22Rv1 (cell line): ENCODE results near the gene HPS5.
A peak's percentile ranks its signal among the peaks of the same experiment; 100 is the strongest.
"Not testable (repeated sequence)": the region's sequence is repeated elsewhere in the genome, so short reads cannot be mapped to it uniquely, and the experiment has no call there.

ENCODE experiments used
- H3K27ac ChIP-seq: fragments of 450-650 bp; 2 replicates; pipeline ENCODE4 v1.5.1; 2017
- ZFX ChIP-seq: fragments of 450-650 bp; IDR thresholded peaks from 2 replicates; pipeline ENCODE4 v1.6.1; 2017; ENCODE audit warnings: antibody characterized with exemption, borderline replicate concordance
- TF ChIP-seq, protein P1 (sequence below): fragments of 450-650 bp; IDR thresholded peaks from 2 replicates; pipeline ENCODE4 v1.5.1; 2017; ENCODE audit warnings: mild to moderate bottlenecking

The HPS5 gene

GRCh38 chr11:18332302-18332701 is 10.4 kb upstream of the HPS5 start:
- no peak for TF ChIP-seq ZFX
- TF ChIP-seq, protein P1, sequence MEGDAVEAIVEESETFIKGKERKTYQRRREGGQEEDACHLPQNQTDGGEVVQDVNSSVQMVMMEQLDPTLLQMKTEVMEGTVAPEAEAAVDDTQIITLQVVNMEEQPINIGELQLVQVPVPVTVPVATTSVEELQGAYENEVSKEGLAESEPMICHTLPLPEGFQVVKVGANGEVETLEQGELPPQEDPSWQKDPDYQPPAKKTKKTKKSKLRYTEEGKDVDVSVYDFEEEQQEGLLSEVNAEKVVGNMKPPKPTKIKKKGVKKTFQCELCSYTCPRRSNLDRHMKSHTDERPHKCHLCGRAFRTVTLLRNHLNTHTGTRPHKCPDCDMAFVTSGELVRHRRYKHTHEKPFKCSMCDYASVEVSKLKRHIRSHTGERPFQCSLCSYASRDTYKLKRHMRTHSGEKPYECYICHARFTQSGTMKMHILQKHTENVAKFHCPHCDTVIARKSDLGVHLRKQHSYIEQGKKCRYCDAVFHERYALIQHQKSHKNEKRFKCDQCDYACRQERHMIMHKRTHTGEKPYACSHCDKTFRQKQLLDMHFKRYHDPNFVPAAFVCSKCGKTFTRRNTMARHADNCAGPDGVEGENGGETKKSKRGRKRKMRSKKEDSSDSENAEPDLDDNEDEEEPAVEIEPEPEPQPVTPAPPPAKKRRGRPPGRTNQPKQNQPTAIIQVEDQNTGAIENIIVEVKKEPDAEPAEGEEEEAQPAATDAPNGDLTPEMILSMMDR = no peak
- H3K27ac ChIP-seq = no peak overlapping the region

GRCh38 chr11:18330921-18331320 is 9.0 kb upstream of the HPS5 start:
- no peak for TF ChIP-seq ZFX
- TF ChIP-seq, protein P1 = no peak
- no peak overlapping the region for H3K27ac ChIP-seq

DNA sequence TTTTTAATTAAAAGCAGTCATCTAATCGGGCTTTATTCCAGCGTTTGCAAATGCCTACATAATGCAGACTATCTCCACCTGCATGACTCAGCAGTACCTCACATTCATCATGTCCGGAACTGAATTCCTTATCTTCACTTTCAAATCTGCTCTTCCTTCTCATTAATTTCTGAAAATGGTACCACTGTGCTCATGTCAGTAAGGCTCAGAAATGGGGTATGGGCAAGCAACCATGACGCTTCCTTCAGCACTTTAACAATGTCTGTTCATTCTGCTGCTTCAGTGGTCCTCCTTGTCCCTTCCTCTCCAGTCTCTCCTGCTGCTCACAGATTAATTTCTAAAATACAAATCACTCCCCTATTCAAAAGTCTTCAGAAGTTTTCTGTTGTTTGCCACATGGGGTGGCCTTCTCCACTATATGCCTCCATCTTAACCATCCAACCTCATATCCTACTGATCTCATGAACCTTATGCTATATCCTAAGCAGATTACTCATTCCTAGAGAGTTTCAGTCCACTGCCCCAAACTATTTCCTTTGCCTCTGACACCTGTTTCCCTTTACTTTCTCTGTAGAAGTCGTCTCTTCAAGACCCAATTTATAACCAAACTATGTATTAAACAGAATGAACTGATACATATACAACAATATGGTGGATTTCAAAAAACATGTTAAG is 7.4 kb upstream of the HPS5 start:
- TF ChIP-seq, protein P1 = no peak
- TF ChIP-seq ZFX = no peak
- no peak overlapping the region for H3K27ac ChIP-seq

GRCh38 chr11:18324381-18324780 is 2.4 kb upstream of the HPS5 start:
- H3K27ac ChIP-seq = no peak overlapping the region
- no peak for TF ChIP-seq ZFX
- TF ChIP-seq, protein P1 = no peak

DNA sequence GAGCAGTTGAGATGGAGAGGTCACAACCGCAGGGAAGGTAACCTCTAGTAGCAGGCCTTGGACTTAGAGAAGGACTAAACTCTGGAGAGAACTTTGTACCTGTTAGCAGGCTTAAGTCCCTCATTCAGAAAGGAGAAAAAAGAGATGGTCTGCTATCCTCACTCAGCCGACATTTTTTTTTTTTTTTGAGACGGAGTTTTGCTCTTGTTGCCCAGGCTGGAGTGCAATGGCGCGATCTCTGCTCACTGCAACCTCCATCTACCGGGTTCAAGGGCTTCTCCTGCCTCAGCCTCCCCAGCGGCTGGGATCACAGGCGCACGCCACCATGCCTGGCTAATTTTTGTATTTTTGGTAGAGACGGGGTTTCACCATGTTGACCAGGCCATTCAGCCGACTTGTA is 1.9 kb upstream of the HPS5 start:
- not testable (repeated sequence) for H3K27ac ChIP-seq

- peak overlapping the region; percentile 87 for H3K27ac ChIP-seq
These were observed 1.1 kb upstream of the HPS5 start for GRCh38 chr11:18322818-18323570.

DNA sequence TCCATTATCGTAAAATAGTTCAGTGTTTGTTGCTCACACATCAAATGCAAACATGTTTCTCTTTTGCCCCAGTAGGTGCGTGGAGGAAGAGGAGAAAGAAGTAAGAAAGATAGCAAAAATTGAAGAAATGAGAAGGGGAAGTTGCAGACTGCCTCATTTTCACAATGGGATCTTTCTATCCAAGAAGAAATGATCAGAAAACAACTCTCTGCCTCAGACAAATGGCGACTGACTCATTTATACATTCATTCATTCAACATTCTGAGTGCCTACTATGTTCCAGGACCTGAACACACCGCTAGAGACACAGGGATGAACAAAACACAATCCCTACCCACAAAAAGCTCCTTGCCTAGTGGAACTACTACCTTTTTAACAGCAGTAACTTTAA is 367 bp downstream of the HPS5 start:
- TF ChIP-seq ZFX = no peak
- TF ChIP-seq, protein P1 = no peak
- peak overlapping the region; percentile 87 for H3K27ac ChIP-seq

More at GRCh38 chr11:18322818-18323570, 1.1 kb upstream of the HPS5 start:
- TF ChIP-seq ZFX = no peak
- TF ChIP-seq, protein P1 = no peak
